Activated gamma-delta T cell treated with anti-CD3 and anti-CD28 coated beads, Interleukin-2, amount 50 U/mL, for 16 hours (primary cell): ENCODE results near the gene AQP12A.
"Not testable (repeated sequence)": the region's sequence is repeated elsewhere in the genome, so short reads cannot be mapped to it uniquely, and the experiment has no call there.

ENCODE experiments used
- DNase-seq: peaks from one replicate; pipeline ENCODE4 v3.0.0-alpha.2; 2020; ENCODE audit warnings: low read depth

AQP12A gene

GRCh38 chr2:240691631-240692420, at the start of gene AQP12A:
Gene AQP12A (plus strand): TSS chr2:240691866. CDS start chr2:240691914, 48 bp downstream.
- DNase-seq = not testable (repeated sequence)

- no peak for DNase-seq
Measured at GRCh38 chr2:240642061-240642805, 49.4 kb upstream of the AQP12A start.

DNA sequence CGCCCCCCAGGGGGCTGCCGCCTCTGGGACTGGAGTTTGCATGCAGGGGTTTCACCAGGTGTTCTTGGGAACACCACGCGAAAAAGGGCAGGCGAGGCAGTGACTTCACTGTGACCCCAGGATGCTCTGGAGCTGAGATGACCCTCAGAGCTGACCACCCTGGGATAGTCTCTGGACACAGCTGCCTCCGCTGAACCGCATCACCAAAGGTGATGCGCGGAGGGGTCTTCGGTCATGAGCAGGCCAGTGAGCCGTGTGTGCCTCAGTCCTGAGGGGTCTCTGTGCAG, 48.9 kb upstream of the AQP12A start:
- DNase-seq = no peak

GRCh38 chr2:240643093-240643810, 48.4 kb upstream of the AQP12A start:
- DNase-seq = no peak

DNA sequence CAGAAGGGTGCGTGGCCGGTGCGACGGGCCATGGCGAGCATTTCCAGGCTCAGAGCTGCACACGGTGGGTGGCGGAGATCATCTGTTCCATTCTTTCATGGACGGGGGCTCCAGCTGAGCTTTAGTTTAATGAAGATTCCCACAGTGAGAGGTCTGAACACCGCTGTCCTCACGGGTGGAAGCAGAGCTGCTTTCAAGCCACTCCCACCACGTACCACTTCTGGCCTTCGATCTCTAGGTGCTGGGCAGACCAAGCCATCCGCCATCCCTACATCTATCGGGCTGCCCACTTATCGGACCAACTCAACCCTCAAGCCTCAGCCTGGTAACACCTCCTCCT, 47.9 kb upstream of the AQP12A start:
- DNase-seq = no peak

GRCh38 chr2:240644171-240644651, 47.5 kb upstream of the AQP12A start:
- DNase-seq = no peak

DNA sequence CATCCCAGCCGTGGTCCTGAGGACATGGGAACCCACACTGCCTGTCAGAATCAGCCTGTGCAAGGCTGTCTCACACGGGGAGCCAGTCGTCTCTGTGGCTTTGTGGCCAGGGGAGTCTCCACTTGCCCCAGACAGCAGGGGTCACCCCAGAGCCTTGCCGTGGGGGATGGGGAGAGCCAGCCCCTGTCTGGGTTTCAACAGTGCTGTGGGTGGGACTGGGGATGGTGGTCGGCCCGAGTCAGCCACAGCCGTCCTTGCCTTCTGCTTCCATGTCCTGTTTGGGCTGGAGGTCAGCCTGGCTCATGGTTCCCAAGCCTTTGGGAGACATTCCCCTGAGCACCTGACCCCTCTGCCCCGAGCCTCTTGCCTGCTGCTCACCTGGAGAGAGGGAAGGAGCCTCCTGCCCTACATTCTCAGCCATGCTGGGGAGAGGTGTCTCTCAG, 46.8 kb upstream of the AQP12A start:
- DNase-seq = no peak

- no peak for DNase-seq
Measured at GRCh38 chr2:240645346-240645745, 46.3 kb upstream of the AQP12A start.

- no peak for DNase-seq
Measured at GRCh38 chr2:240645801-240646175, 45.9 kb upstream of the AQP12A start.

- no peak for DNase-seq
Measured at GRCh38 chr2:240646176-240646899, 45.3 kb upstream of the AQP12A start.

GRCh38 chr2:240646900-240647502, 44.7 kb upstream of the AQP12A start:
- DNase-seq = no peak

- DNase-seq = no peak
Measured at GRCh38 chr2:240647503-240648154, 44.0 kb upstream of the AQP12A start.

GRCh38 chr2:240648155-240648649, 43.5 kb upstream of the AQP12A start:
- DNase-seq = no peak

GRCh38 chr2:240648650-240649275, 42.9 kb upstream of the AQP12A start:
- DNase-seq = no peak

DNA sequence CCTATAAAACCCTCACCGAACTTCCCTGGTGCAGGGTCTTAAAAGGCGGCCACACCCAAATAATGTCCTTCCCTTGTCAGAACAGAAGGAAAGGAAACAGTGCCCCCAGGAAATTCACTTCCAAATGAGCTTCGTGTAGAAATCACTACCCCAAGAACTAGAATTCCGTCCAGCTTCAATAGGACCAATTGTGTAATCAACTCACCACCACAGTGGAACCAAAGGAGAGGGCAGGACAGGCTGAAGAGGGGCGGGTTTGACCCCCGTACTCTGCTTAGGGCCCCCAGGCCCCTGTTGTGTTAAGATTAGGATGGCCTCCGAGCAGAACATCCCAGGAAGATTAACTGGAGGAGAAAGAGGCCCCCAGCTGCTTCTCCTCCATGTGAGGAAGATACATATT, 42.3 kb upstream of the AQP12A start:
- no peak for DNase-seq

- no peak for DNase-seq
Measured at GRCh38 chr2:240650254-240650965, 41.3 kb upstream of the AQP12A start.

GRCh38 chr2:240651185-240651584, 40.5 kb upstream of the AQP12A start:
- no peak for DNase-seq

DNA sequence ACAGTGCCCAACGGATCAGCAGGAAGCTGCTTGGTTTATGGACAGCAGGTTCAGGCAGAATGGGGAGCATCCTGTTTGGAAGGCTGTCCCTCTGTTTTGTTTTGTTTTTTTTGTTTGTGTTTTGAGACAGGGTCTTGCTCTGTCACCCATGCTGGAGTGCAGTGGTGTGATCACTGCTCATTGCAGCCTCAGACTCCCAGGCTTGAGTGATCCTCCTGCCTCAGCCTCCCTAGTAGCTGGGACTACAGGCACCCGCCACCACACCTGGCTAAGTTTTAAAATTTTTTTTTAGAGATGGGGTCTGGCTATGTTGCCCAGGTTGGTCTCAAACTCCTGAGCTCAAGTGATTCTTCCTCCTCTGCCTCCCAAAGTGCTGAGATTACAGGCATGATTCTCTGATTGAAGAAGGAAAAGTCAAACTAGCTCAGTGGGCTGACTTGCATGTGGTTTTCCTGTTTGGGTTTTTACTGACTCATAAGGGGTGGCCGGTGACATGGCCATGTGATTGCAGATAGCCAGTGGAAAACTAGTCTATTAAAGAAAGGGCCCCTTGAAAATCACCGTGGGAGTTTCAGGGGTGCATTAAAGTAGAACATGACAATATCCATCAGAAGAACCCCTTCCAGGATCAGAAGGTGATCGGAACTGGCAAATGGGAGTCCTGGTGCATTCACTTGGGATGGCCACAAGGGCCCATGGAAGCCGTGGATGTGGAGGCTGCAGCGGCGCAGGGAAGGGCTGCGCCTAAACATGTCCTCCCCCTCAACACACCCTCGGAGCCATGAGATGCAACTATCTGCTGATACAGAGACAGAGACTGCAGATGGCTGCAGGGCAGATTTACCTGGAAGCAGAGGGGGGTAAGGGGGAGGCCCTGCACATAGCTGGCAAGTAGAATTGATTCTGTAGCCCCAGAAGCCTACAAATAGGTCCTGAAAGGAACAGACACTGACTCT, 35.5 kb upstream of the AQP12A start:
- no peak for DNase-seq

DNA sequence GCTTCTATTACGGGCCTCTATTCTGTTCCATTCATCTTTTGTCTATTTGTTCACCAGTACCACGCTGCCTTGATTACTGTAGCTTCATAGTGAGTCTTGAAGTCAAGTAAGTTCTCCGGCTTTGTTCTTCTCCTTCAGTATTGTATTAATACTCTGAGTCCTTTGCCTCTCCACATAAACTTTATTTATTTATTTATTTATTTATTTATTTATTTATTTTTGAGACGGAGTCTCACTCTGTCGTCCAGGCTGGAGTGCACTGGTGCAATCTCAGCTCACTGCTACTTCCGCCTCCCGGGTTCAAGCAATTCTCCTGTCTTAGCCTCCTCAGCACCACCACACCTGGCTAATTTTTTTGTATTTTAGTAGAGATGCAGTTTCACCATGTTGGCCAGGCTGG, 31.8 kb upstream of the AQP12A start:
- not testable (repeated sequence) for DNase-seq
